Uterus (tissue), 4 donors: ENCODE measurements around the gene GPSM1. TPM values are rescaled to one million over a fixed set of nuclear protein-coding genes. Genes with fewer than 3 reads are reported as not detected.

Experiments
- DNase-seq, 2 donors: peaks; one replicate each; pipeline ENCODE4 v3.0.0-alpha.2; 2019 to 2020
- H3K27ac ChIP-seq, 2 donors: fragments of 200-600 bp; sonication (generic); 1 replicate in 1 of 2; 2 replicates in 1 of 2; pipeline ENCODE4 v1.5.1; 2016 to 2018
- H3K27me3 ChIP-seq, 2 donors: fragments of 200-600 bp; sonication (generic); one replicate each; pipeline ENCODE4 v1.5.1; 2018 to 2019; ENCODE audit warnings: control low read depth in 1 of 2
- H3K36me3 ChIP-seq, 2 donors: fragments of 200-600 bp; sonication (generic); one replicate each; pipeline ENCODE4 v1.5.1; 2019; ENCODE audit warnings: control low read depth in 1 of 2
- H3K4me1 ChIP-seq, 2 donors: fragments of 200-600 bp; sonication (generic); one replicate each; pipeline ENCODE4 v1.5.1; 2018 to 2019; ENCODE audit warnings: control low read depth in 1 of 2
- H3K4me3 ChIP-seq, 2 donors: fragments of 200-600 bp; sonication (generic); 1 replicate in 1 of 2; 2 replicates in 1 of 2; pipeline ENCODE4 v1.5.1; 2018 to 2019; ENCODE audit warnings: mild to moderate bottlenecking in 1 of 2
- H3K9me3 ChIP-seq, 2 donors: fragments of 200-600 bp; sonication (generic); one replicate each; pipeline ENCODE4 v1.5.1; 2019; ENCODE audit warnings: control low read depth in 1 of 2
- CTCF ChIP-seq, 4 experiments: fragments of 200-600 bp in 2 of 4; fragments of 450-650 bp in 2 of 4; sonication (generic) in 2 of 4; IDR thresholded peaks; one replicate each; pipeline ENCODE4 v1.5.1; 2016 to 2019; ENCODE audit warnings: antibody characterized with exemption in 4 of 4, mild to moderate bottlenecking in 2 of 4, moderate library complexity in 1 of 4
- POLR2A ChIP-seq, 2 donors: fragments of 450-650 bp; IDR thresholded peaks; one replicate each; pipeline ENCODE4 v1.6.1; 2016; ENCODE audit warnings: antibody characterized with exemption in 2 of 2, mild to moderate bottlenecking in 1 of 2, moderate library complexity in 1 of 2
- intact Hi-C: fragments of 100-400 bp; cut with DNase I; formaldehyde crosslinking; loops from one replicate; pipeline ENCODE4 v1.15.1; 2023; ENCODE audit warnings: low total_unique reads
- total RNA-seq, 4 donors: library from RNA; depleted of rRNA in 3 of 4; stranded (reverse); fragments of >200 nt in 3 of 4; gene quantifications; one replicate each; pipeline versions ENCODE4 v1.1.0 to v1.2.4, GENCODE V29; 2014 to 2023
- donor health status: DM: yes; HTN: yes; CAD: no.

Gene GPSM1
- total RNA-seq, 4 donors from 2014 or later: 4.4 to 43.6 (median 24.1) TPM

- no peak for DNase-seq
- H3K9me3 ChIP-seq: no peaks in the 10 kb centered on the region
- H3K27me3 ChIP-seq: no peaks in the 10 kb centered on the region
- TF ChIP-seq CTCF (IDR thresholded peaks at IDR 0.05) (no peak), POLR2A (IDR thresholded peaks at IDR 0.05) (no peak)
- H3K36me3 ChIP-seq: no peaks in the 10 kb centered on the region
- H3K4me3 ChIP-seq: no peak overlapping the region
- H3K27ac ChIP-seq: no peak overlapping the region
- no peaks in the 10 kb centered on the region for H3K4me1 ChIP-seq
- intact Hi-C loops: no loop called here
These were observed 54.0 kb downstream of the GPSM1 start for GRCh38 chr9:136381311-136381710.

- Histone ChIP-seq H3K27ac (no peak overlapping the region), H3K9me3 (no peaks in the 10 kb centered on the region), H3K4me3 (no peak overlapping the region), H3K27me3 (no peaks in the 10 kb centered on the region), H3K4me1 (no peaks in the 10 kb centered on the region), H3K36me3 (no peaks in the 10 kb centered on the region)
- intact Hi-C loops: no loop called here
- no peak for DNase-seq
- TF ChIP-seq POLR2A (IDR thresholded peaks at IDR 0.05): no peak
- TF ChIP-seq CTCF (IDR thresholded peaks at IDR 0.05): no peak
These were observed 54.7 kb downstream of the GPSM1 start for GRCh38 chr9:136381966-136382513.

GRCh38 chr9:136383436-136383835, 56.1 kb downstream of the GPSM1 start:
- no peaks in the 10 kb centered on the region for H3K36me3 ChIP-seq

GRCh38 chr9:136385015-136385414, 57.7 kb downstream of the GPSM1 start:
- intact Hi-C loops: no loop called here
- no peak for DNase-seq
- H3K27me3 ChIP-seq: no peaks in the 10 kb centered on the region
- no peaks in the 10 kb centered on the region for H3K9me3 ChIP-seq
- H3K4me3 ChIP-seq: no peak overlapping the region
- no peaks in the 10 kb centered on the region for H3K4me1 ChIP-seq
- no peaks in the 10 kb centered on the region for H3K36me3 ChIP-seq
- no peak overlapping the region for H3K27ac ChIP-seq
- TF ChIP-seq POLR2A (IDR thresholded peaks at IDR 0.05): no peak
- no peak for TF ChIP-seq CTCF (IDR thresholded peaks at IDR 0.05)

More at GRCh38 chr9:136383436-136383835, 56.1 kb downstream of the GPSM1 start:
- intact Hi-C loops: no loop called here
- H3K27ac ChIP-seq: no peak overlapping the region
- no peaks in the 10 kb centered on the region for H3K9me3 ChIP-seq
- H3K4me1 ChIP-seq: no peaks in the 10 kb centered on the region
- no peaks in the 10 kb centered on the region for H3K27me3 ChIP-seq
- DNase-seq: no peak
- H3K4me3 ChIP-seq: no peak overlapping the region
- TF ChIP-seq CTCF (IDR thresholded peaks at IDR 0.05): no peak
- no peak for TF ChIP-seq POLR2A (IDR thresholded peaks at IDR 0.05)

GRCh38 chr9:136386018-136386417, 58.7 kb downstream of the GPSM1 start:
- Histone ChIP-seq H3K4me1 (no peaks in the 10 kb centered on the region), H3K27ac (no peak overlapping the region), H3K36me3 (no peaks in the 10 kb centered on the region), H3K4me3 (no peak overlapping the region), H3K27me3 (no peaks in the 10 kb centered on the region), H3K9me3 (no peaks in the 10 kb centered on the region)
- intact Hi-C loops: no loop called here
- TF ChIP-seq CTCF (IDR thresholded peaks at IDR 0.05) (no peak), POLR2A (IDR thresholded peaks at IDR 0.05) (no peak)
- no peak for DNase-seq
